KMS-11 (cell line): ENCODE measurements around the gene SSBP2.

Experiments used
- H2AFZ ChIP-seq: fragments of 200-600 bp; sonication (generic); 2 replicates; pipeline ENCODE4 v1.6.1; 2016; ENCODE audit warnings: antibody characterized with exemption, mixed run types, low read depth
- H3K27ac ChIP-seq: fragments of 200-600 bp; sonication (generic); 2 replicates; pipeline ENCODE4 v1.6.1; 2016; ENCODE audit warnings: mild to moderate bottlenecking, mixed run types
- H3K27me3 ChIP-seq: fragments of 200-600 bp; sonication (generic); 2 replicates; pipeline ENCODE4 v1.6.1; 2017; ENCODE audit warnings: mild to moderate bottlenecking, low read depth, mixed run types, moderate library complexity; ENCODE audit not compliant: insufficient read depth
- H3K36me3 ChIP-seq: fragments of 200-600 bp; sonication (generic); 2 replicates; pipeline ENCODE4 v1.6.1; 2017; ENCODE audit warnings: mild to moderate bottlenecking, mixed run types; ENCODE audit not compliant: insufficient read depth
- H3K4me1 ChIP-seq: fragments of 200-600 bp; sonication (generic); 2 replicates; pipeline ENCODE4 v1.6.1; 2016; ENCODE audit warnings: mild to moderate bottlenecking, low read depth, mixed run types; ENCODE audit not compliant: poor library complexity, severe bottlenecking
- H3K4me2 ChIP-seq: fragments of 200-600 bp; sonication (generic); 2 replicates; pipeline ENCODE4 v1.7.0; 2016; ENCODE audit warnings: mild to moderate bottlenecking, mixed run types
- H3K4me3 ChIP-seq: fragments of 200-600 bp; sonication (generic); IDR thresholded peaks from 2 replicates; pipeline ENCODE4 v1.6.1; 2017; ENCODE audit warnings: low read depth, low read length, mixed read lengths; ENCODE audit not compliant: insufficient read depth
- H3K79me2 ChIP-seq: fragments of 200-600 bp; sonication (generic); 2 replicates; pipeline ENCODE4 v1.6.1; 2016; ENCODE audit warnings: low read depth, mixed run types; ENCODE audit not compliant: insufficient read depth
- H3K9ac ChIP-seq: fragments of 200-600 bp; sonication (generic); 2 replicates; pipeline ENCODE4 v1.6.1; 2016; ENCODE audit warnings: mild to moderate bottlenecking, mixed run types
- H4K20me1 ChIP-seq: fragments of 200-600 bp; sonication (generic); 2 replicates; pipeline ENCODE4 v1.6.1; 2016; ENCODE audit warnings: mild to moderate bottlenecking, mixed run types; ENCODE audit not compliant: insufficient read depth
- TF ChIP-seq, protein P1 (sequence below): fragments of 200-600 bp; sonication (generic); conservative IDR thresholded peaks from 2 replicates; pipeline ENCODE4 v1.6.1; 2017; ENCODE audit warnings: low read depth, mild to moderate bottlenecking, antibody characterized with exemption, low read length, moderate library complexity, mixed read lengths

SSBP2 gene

GRCh38 chr5:81786496-81786895 lies 35.6 kb upstream of the SSBP2 start:
- TF ChIP-seq, protein P1, sequence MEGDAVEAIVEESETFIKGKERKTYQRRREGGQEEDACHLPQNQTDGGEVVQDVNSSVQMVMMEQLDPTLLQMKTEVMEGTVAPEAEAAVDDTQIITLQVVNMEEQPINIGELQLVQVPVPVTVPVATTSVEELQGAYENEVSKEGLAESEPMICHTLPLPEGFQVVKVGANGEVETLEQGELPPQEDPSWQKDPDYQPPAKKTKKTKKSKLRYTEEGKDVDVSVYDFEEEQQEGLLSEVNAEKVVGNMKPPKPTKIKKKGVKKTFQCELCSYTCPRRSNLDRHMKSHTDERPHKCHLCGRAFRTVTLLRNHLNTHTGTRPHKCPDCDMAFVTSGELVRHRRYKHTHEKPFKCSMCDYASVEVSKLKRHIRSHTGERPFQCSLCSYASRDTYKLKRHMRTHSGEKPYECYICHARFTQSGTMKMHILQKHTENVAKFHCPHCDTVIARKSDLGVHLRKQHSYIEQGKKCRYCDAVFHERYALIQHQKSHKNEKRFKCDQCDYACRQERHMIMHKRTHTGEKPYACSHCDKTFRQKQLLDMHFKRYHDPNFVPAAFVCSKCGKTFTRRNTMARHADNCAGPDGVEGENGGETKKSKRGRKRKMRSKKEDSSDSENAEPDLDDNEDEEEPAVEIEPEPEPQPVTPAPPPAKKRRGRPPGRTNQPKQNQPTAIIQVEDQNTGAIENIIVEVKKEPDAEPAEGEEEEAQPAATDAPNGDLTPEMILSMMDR = no peak
- Histone ChIP-seq H3K4me3 (no peak overlapping the region), H4K20me1 (no peaks in the 10 kb centered on the region), H3K4me2 (no peak overlapping the region), H3K4me1 (peaks cover 15% of the 10 kb centered on the region), H3K27ac (no peak overlapping the region), H3K36me3 (no peaks in the 10 kb centered on the region), H3K27me3 (no peaks in the 10 kb centered on the region), H3K79me2 (no peaks in the 10 kb centered on the region), H3K9ac (no peak overlapping the region), H2AFZ (no peak overlapping the region)

- no peak overlapping the region for H3K9ac ChIP-seq
- TF ChIP-seq, protein P1 = no peak
- H3K36me3 ChIP-seq = no peaks in the 10 kb centered on the region
- H3K4me2 ChIP-seq = no peak overlapping the region
- no peaks in the 10 kb centered on the region for H3K27me3 ChIP-seq
- no peaks in the 10 kb centered on the region for H4K20me1 ChIP-seq
- no peak overlapping the region for H3K4me3 ChIP-seq
- no peaks in the 10 kb centered on the region for H3K79me2 ChIP-seq
- H3K4me1 ChIP-seq = peaks cover 15% of the 10 kb centered on the region
- no peak overlapping the region for H2AFZ ChIP-seq
- no peak overlapping the region for H3K27ac ChIP-seq
These were observed 34.4 kb upstream of the SSBP2 start for GRCh38 chr5:81785322-81785721.

- TF ChIP-seq, protein P1 = no peak
- Histone ChIP-seq H3K27me3 (no peaks in the 10 kb centered on the region), H2AFZ (no peak overlapping the region), H3K4me3 (no peak overlapping the region), H3K4me2 (no peak overlapping the region), H3K36me3 (no peaks in the 10 kb centered on the region), H3K9ac (no peak overlapping the region), H4K20me1 (no peaks in the 10 kb centered on the region), H3K79me2 (no peaks in the 10 kb centered on the region), H3K27ac (no peak overlapping the region), H3K4me1 (peaks cover 31% of the 10 kb centered on the region)
These were observed 32.5 kb upstream of the SSBP2 start for GRCh38 chr5:81783401-81783800.

GRCh38 chr5:81782811-81783210 lies 31.9 kb upstream of the SSBP2 start:
- no peaks in the 10 kb centered on the region for H4K20me1 ChIP-seq
- no peak overlapping the region for H3K4me3 ChIP-seq
- peaks cover 31% of the 10 kb centered on the region for H3K4me1 ChIP-seq
- H3K36me3 ChIP-seq = no peaks in the 10 kb centered on the region
- H3K4me2 ChIP-seq = no peak overlapping the region
- no peak overlapping the region for H3K27ac ChIP-seq
- no peaks in the 10 kb centered on the region for H3K79me2 ChIP-seq
- H2AFZ ChIP-seq = no peak overlapping the region
- H3K9ac ChIP-seq = no peak overlapping the region
- TF ChIP-seq, protein P1 = no peak
- no peaks in the 10 kb centered on the region for H3K27me3 ChIP-seq

- Histone ChIP-seq H3K79me2 (no peaks in the 10 kb centered on the region), H3K9ac (peak overlapping the region; percentile 57; the same call in 1 of the 2 replicates), H3K27me3 (no peaks in the 10 kb centered on the region), H3K4me1 (peaks cover 23% of the 10 kb centered on the region), H2AFZ (peak overlapping the region; percentile 77), H3K36me3 (no peaks in the 10 kb centered on the region), H3K4me3 (no peak overlapping the region), H3K4me2 (peak overlapping the region; percentile 84; the same call in 1 of the 2 replicates), H4K20me1 (no peaks in the 10 kb centered on the region), H3K27ac (peak overlapping the region; percentile 63)
- TF ChIP-seq, protein P1 = no peak
These were observed 29.0 kb upstream of the SSBP2 start for GRCh38 chr5:81779916-81780266.
